ENCODE data around the gene HABP2. TPM values are rescaled to one million over a fixed set of nuclear protein-coding genes. Genes with fewer than 3 reads are reported as not detected.

Gene HABP2
- polyA plus RNA-seq (ENCODE audit: insufficient read length in 4 of 4): under 1 TPM; 0.41 to 0.89 (median 0.45) TPM

GRCh38 chr10:113552701-113553100 lies at the start of gene HABP2:
Gene HABP2, plus strand, starts transcription at chr10:113553053. Its CDS starts 69 bp downstream, at chr10:113553122.
- no peak for DNase-seq (ENCODE audit: low read depth in 4 of 4, low spot score in 3 of 4)

GRCh38 chr10:113503930-113504329 lies 48.9 kb upstream of the HABP2 start:
- no peak for DNase-seq (ENCODE audit: low read depth in 4 of 4, low spot score in 3 of 4)

GRCh38 chr10:113504423-113504822 lies 48.4 kb upstream of the HABP2 start:
- DNase-seq (ENCODE audit: low read depth in 4 of 4, low spot score in 3 of 4): no peak

GRCh38 chr10:113506476-113506875 lies 46.4 kb upstream of the HABP2 start:
- DNase-seq (ENCODE audit: low read depth in 4 of 4, low spot score in 3 of 4): no peak

GRCh38 chr10:113511419-113511818 lies 41.4 kb upstream of the HABP2 start:
- DNase-seq (ENCODE audit: low read depth in 4 of 4, low spot score in 3 of 4): no peak

GRCh38 chr10:113515161-113515560 lies 37.7 kb upstream of the HABP2 start:
- no peak for DNase-seq (ENCODE audit: low read depth in 4 of 4, low spot score in 3 of 4)

GRCh38 chr10:113515601-113516000 lies 37.3 kb upstream of the HABP2 start:
- no peak for DNase-seq (ENCODE audit: low read depth in 4 of 4, low spot score in 3 of 4)

GRCh38 chr10:113516061-113516460 lies 36.8 kb upstream of the HABP2 start:
- no peak for DNase-seq (ENCODE audit: low read depth in 4 of 4, low spot score in 3 of 4)

- no peak for DNase-seq (ENCODE audit: low read depth in 4 of 4, low spot score in 3 of 4)
Observed at GRCh38 chr10:113517165-113517900, 35.5 kb upstream of the HABP2 start.

- no peak for DNase-seq (ENCODE audit: low read depth in 4 of 4, low spot score in 3 of 4)
Observed at GRCh38 chr10:113517901-113518260, 35.0 kb upstream of the HABP2 start.

GRCh38 chr10:113518415-113518814 lies 34.4 kb upstream of the HABP2 start:
- no peak for DNase-seq (ENCODE audit: low read depth in 4 of 4, low spot score in 3 of 4)

GRCh38 chr10:113518816-113519591 lies 33.8 kb upstream of the HABP2 start:
- DNase-seq (ENCODE audit: low read depth in 4 of 4, low spot score in 3 of 4): no peak

- no peak for DNase-seq (ENCODE audit: low read depth in 4 of 4, low spot score in 3 of 4)
Observed at GRCh38 chr10:113519681-113520115, 33.2 kb upstream of the HABP2 start.

GRCh38 chr10:113520261-113520660 lies 32.6 kb upstream of the HABP2 start:
- no peak for DNase-seq (ENCODE audit: low read depth in 4 of 4, low spot score in 3 of 4)

- peak; percentile 34 to 63 (median 55) for DNase-seq (ENCODE audit: low read depth in 4 of 4, low spot score in 3 of 4)
Observed at GRCh38 chr10:113520690-113521474, 32.0 kb upstream of the HABP2 start.

GRCh38 chr10:113521475-113521795 lies 31.4 kb upstream of the HABP2 start:
- no peak for DNase-seq (ENCODE audit: low read depth in 4 of 4, low spot score in 3 of 4)

- DNase-seq (ENCODE audit: low read depth in 4 of 4, low spot score in 3 of 4): no peak
Observed at GRCh38 chr10:113522460-113522859, 30.4 kb upstream of the HABP2 start.

- no peak for DNase-seq (ENCODE audit: low read depth in 4 of 4, low spot score in 3 of 4)
Observed at GRCh38 chr10:113523071-113523470, 29.8 kb upstream of the HABP2 start.

GRCh38 chr10:113523628-113524027 lies 29.2 kb upstream of the HABP2 start:
- no peak for DNase-seq (ENCODE audit: low read depth in 4 of 4, low spot score in 3 of 4)

GRCh38 chr10:113524120-113524519 lies 28.7 kb upstream of the HABP2 start:
- DNase-seq (ENCODE audit: low read depth in 4 of 4, low spot score in 3 of 4): no peak

All from right renal pelvis (tissue), 4 donors.